B cell (primary cell): ENCODE data around the gene GALK1. TPM values are rescaled to one million over a fixed set of nuclear protein-coding genes. Genes with fewer than 3 reads are reported as not detected.

Source experiments
- ATAC-seq: fragments of 200-7000 bp; cut with Tn5 transposase; one replicate; pipeline ENCODE4 v1.10.0; 2021; ENCODE audit warnings: low read depth, mild to moderate bottlenecking, moderate number of reproducible peaks, moderate library complexity
- CTCF ChIA-PET: fragments of 350-600 bp; sonication (Branson Sonifier 250); formaldehyde crosslinking; loops from one replicate; lab custom pipeline; 2021; ENCODE audit warnings: antibody characterized with exemption, inconsistent platforms; lab: Charles Lee
- POLR2A ChIA-PET: fragments of 350-600 bp; sonication (Branson Sonifier 250); formaldehyde crosslinking; loops from one replicate; lab custom pipeline; 2021; ENCODE audit warnings: antibody characterized with exemption; lab: Charles Lee
- DNase-seq: peaks from one replicate; pipeline ENCODE4 v3.0.0; 2013
- H2AFZ ChIP-seq: 2 replicates; pipeline ENCODE4 v1.6.1; 2012; ENCODE audit warnings: mild to moderate bottlenecking, low read depth, low read length; ENCODE audit not compliant: insufficient read depth, poor library complexity, severe bottlenecking
- H3K27ac ChIP-seq, 2 donors: 1 replicate in 1 of 2; 2 replicates in 1 of 2; pipeline ENCODE4 v1.5.1; 2012 to 2013; ENCODE audit warnings: low read length in 2 of 2, mild to moderate bottlenecking in 2 of 2, moderate library complexity in 1 of 2
- H3K27me3 ChIP-seq, 4 experiments: fragments of 200-600 bp in 1 of 4; sonication (generic) in 1 of 4; replicated peaks in 1 of 4; 1 replicate in 2 of 4; 2 replicates in 2 of 4; pipeline versions ENCODE4 v1.6.1 to v1.7.0; 2013 to 2016; ENCODE audit warnings: low read length in 3 of 4, mild to moderate bottlenecking in 2 of 4, mixed read lengths in 1 of 4, moderate library complexity in 1 of 4; ENCODE audit not compliant: insufficient read depth in 4 of 4, control insufficient read depth in 3 of 4; ENCODE audit errors: control extremely low read depth in 1 of 4
- H3K36me3 ChIP-seq, 2 experiments: replicated peaks in 1 of 2; 1 replicate in 1 of 2; 2 replicates in 1 of 2; pipeline versions ENCODE4 v1.6.1 to v1.7.1; 2013; ENCODE audit warnings: low read length in 1 of 2; ENCODE audit not compliant: insufficient read depth in 2 of 2, control insufficient read depth in 1 of 2; ENCODE audit errors: control extremely low read depth in 1 of 2, extremely low read depth in 1 of 2
- H3K4me1 ChIP-seq, 2 donors: fragments of 200-600 bp in 1 of 2; sonication (generic) in 1 of 2; 1 replicate in 1 of 2; 2 replicates in 1 of 2; pipeline versions ENCODE4 v1.5.1 to v1.6.1; 2013 to 2017; ENCODE audit warnings: low read length in 2 of 2; ENCODE audit not compliant: control insufficient read depth in 2 of 2, insufficient read depth in 2 of 2
- H3K4me2 ChIP-seq: replicated peaks from 2 replicates; pipeline ENCODE3; 2012; ENCODE audit warnings: mild to moderate bottlenecking, low read depth, low read length; ENCODE audit not compliant: poor library complexity, severe bottlenecking
- H3K4me3 ChIP-seq, 5 experiments: fragments of 200-600 bp in 1 of 5; sonication (generic) in 1 of 5; 1 replicate in 3 of 5; 2 replicates in 2 of 5; pipeline versions ENCODE4 v1.5.1 to v1.7.0; 2011 to 2016; ENCODE audit warnings: low read length in 4 of 5, mild to moderate bottlenecking in 4 of 5, low read depth in 2 of 5, control low read depth in 1 of 5, moderate library complexity in 1 of 5; ENCODE audit not compliant: insufficient read depth in 1 of 5; ENCODE audit errors: control extremely low read depth in 1 of 5, extremely low read depth in 1 of 5
- H3K79me2 ChIP-seq: fragments of 200-600 bp; sonication (generic); one replicate; pipeline ENCODE4 v1.6.0; 2016; ENCODE audit warnings: low read length; ENCODE audit not compliant: control insufficient read depth, insufficient read depth
- H3K9ac ChIP-seq: fragments of 200-600 bp; sonication (generic); 2 replicates; pipeline ENCODE4 v1.6.1; 2017; ENCODE audit warnings: mild to moderate bottlenecking, low read length, moderate library complexity
- H3K9me3 ChIP-seq, 3 donors: one replicate each; pipeline versions ENCODE4 v1.6.1 to v1.7.1; 2013; ENCODE audit warnings: low read length in 2 of 3; ENCODE audit not compliant: control insufficient read depth in 2 of 3, insufficient read depth in 1 of 3; ENCODE audit errors: control extremely low read depth in 1 of 3
- H4K20me1 ChIP-seq: 2 replicates; pipeline ENCODE4 v1.6.0; 2012; ENCODE audit warnings: mild to moderate bottlenecking, low read length; ENCODE audit not compliant: insufficient read depth, control insufficient read depth, poor library complexity, severe bottlenecking
- H3K27ac Mint-ChIP-seq: one replicate; pipeline ENCODE4 v1.8.0; 2021; ENCODE audit warnings: mixed read lengths
- H3K27me3 Mint-ChIP-seq: one replicate; pipeline ENCODE4 v1.8.0; 2021; ENCODE audit warnings: mixed read lengths
- H3K4me1 Mint-ChIP-seq: one replicate; pipeline ENCODE4 v1.8.0; 2021; ENCODE audit warnings: mixed read lengths
- H3K4me3 Mint-ChIP-seq: one replicate; pipeline ENCODE4 v1.8.0; 2021; ENCODE audit warnings: mixed read lengths
- H3K9me3 Mint-ChIP-seq: one replicate; pipeline ENCODE4 v1.8.0; 2022; ENCODE audit warnings: mixed read lengths; ENCODE audit not compliant: insufficient read depth
- EZH2 ChIP-seq: IDR thresholded peaks from 2 replicates; pipeline ENCODE4 v1.6.1; 2012; ENCODE audit warnings: borderline replicate concordance, low read depth, mild to moderate bottlenecking, moderate library complexity, low read length; ENCODE audit not compliant: insufficient read depth, poor library complexity, severe bottlenecking
- WGBS: methylation state at CpG from one replicate; pipeline ENCODE4 v1.1.5; 2013; ENCODE audit warnings: missing lambda C conversion rate; ENCODE audit not compliant: insufficient coverage; 5-methylcytosine and 5-hydroxymethylcytosine counted together
- intact Hi-C: fragments of 100-400 bp; cut with micrococcal nuclease; formaldehyde crosslinking; loops from one replicate; pipeline ENCODE4 v1.10.0; 2022
- polyA plus RNA-seq: library from polyadenylated mRNA; depleted of rRNA; stranded (reverse); fragments of >200 nt; gene quantifications from 2 replicates; pipeline ENCODE4 v1.2.3, GENCODE V29; 2012
- total RNA-seq, 2 donors: library from RNA; stranded (reverse); fragments of 120-200 nt in 1 of 2; gene quantifications; 1 replicate in 1 of 2; 2 replicates in 1 of 2; pipeline versions ENCODE4 v1.2.3 to v1.2.4, GENCODE V29; 2013 to 2022
- TF ChIP-seq, protein P1 (sequence below): fragments of 200-600 bp; IDR thresholded peaks from one replicate; pipeline ENCODE4 v1.8.0; 2022; ENCODE audit warnings: antibody characterized with exemption, mild to moderate bottlenecking

The GALK1 gene
- total and polyA plus RNA-seq, 2 donors (not counting 1 experiment from before 2014, with no cell fraction given), result 29.8 to 37.4 TPM

DNA sequence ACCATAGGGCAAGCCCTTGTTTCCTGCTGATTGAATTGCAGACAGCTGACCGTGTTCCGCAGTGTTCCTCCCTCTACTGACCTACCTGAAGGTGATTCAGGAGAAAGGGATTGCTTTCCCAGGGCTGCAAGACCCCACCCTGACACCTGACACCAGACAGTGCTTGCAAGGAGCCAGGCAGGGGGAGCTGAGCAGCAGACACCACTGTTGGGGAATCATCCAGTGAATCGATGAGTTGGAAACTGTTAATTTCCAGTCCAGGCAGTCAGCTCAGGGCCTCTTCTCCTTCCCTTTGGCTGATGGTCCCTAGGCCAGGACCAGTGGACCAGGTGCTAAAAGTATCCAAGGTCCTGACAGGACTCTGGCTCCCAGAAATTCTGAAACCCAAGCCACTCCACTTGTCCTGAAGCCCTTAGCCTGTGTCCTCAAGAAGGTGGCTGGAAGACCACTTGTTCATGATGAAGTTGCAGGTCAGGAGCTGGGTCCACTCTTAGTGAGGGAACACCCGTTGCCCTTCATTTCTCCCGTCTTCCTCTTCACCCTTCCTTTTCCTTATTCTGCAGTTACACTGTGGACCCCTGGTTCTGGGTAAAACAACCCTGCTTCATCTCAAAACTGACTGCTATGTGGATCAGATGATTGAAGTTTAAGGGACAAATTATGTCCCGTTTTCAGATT, 10.1 kb upstream of the GALK1 start:
- POLR2A ChIA-PET, result interaction anchor here (0.6 to 8.4 kb wide), 7 partner anchors 10 to 121 kb away, joined by 4 to 78 read pairs (median 6); partner anchors contain the start of genes GALK1, TRIM65 and WBP2

More for the DNA sequence above, 10.1 kb upstream of the GALK1 start:
- H3K4me3 ChIP-seq, result no peak overlapping the region
- H3K4me1 ChIP-seq, result peaks cover 18 to 37% of the 10 kb centered on the region in 2 donors
- H3K27me3 ChIP-seq, result no peaks in the 10 kb centered on the region
- H3K27ac Mint-ChIP-seq, result peak overlapping the region; percentile 64
- intact Hi-C loops, result no loop called here
- H4K20me1 ChIP-seq, result peaks cover 43% of the 10 kb centered on the region
- no peak overlapping the region for H3K4me2 ChIP-seq
- H3K9me3 ChIP-seq, result no peaks in the 10 kb centered on the region
- H3K36me3 ChIP-seq, result peaks cover 4 to 42% of the 10 kb centered on the region in 2 experiments
- H3K9ac ChIP-seq, result no peak overlapping the region
- no peak overlapping the region for H2AFZ ChIP-seq
- DNase-seq (peak; percentile 45), ATAC-seq (no peak)
- WGBS, result 100% methylated on average over 1 of the region's 6 CpGs
- peaks cover 2% of the 10 kb centered on the region for H3K9me3 Mint-ChIP-seq
- H3K27ac ChIP-seq, result no peak overlapping the region
- H3K4me3 Mint-ChIP-seq, result peak overlapping the region; percentile 6
- H3K27me3 Mint-ChIP-seq, result no peaks in the 10 kb centered on the region
- H3K4me1 Mint-ChIP-seq, result peaks cover 42% of the 10 kb centered on the region
- CTCF ChIA-PET, result interaction anchor here (1.1 to 8.5 kb wide), 3 partner anchors 10 to 52 kb away, joined by 3 to 54 read pairs (median 41); partner anchors contain the start of gene GALK1
- TF ChIP-seq, protein P1, sequence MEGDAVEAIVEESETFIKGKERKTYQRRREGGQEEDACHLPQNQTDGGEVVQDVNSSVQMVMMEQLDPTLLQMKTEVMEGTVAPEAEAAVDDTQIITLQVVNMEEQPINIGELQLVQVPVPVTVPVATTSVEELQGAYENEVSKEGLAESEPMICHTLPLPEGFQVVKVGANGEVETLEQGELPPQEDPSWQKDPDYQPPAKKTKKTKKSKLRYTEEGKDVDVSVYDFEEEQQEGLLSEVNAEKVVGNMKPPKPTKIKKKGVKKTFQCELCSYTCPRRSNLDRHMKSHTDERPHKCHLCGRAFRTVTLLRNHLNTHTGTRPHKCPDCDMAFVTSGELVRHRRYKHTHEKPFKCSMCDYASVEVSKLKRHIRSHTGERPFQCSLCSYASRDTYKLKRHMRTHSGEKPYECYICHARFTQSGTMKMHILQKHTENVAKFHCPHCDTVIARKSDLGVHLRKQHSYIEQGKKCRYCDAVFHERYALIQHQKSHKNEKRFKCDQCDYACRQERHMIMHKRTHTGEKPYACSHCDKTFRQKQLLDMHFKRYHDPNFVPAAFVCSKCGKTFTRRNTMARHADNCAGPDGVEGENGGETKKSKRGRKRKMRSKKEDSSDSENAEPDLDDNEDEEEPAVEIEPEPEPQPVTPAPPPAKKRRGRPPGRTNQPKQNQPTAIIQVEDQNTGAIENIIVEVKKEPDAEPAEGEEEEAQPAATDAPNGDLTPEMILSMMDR, result no peak
- TF ChIP-seq EZH2, result no peak
- H3K79me2 ChIP-seq, result peaks cover 29% of the 10 kb centered on the region
